Umbilical cord (tissue), 2 donors: ENCODE measurements around the gene BEAN1. TPM values are rescaled to one million over a fixed set of nuclear protein-coding genes. Genes with fewer than 3 reads are reported as not detected.

Experiments
- DNase-seq: peaks from one replicate; pipeline ENCODE4 v3.0.0-alpha.2; 2015; ENCODE audit warnings: low spot score
- total RNA-seq: library from RNA; depleted of rRNA; stranded (reverse); fragments of >200 nt; gene quantifications from one replicate; pipeline ENCODE4 v1.2.3, GENCODE V29; 2014; ENCODE audit warnings: low replicate concordance; ENCODE audit not compliant: insufficient read depth

BEAN1 gene
- total RNA-seq, 1 donor from 2014 or later = 22.1 TPM

- no peak for DNase-seq
Observed at GRCh38 chr16:66419527-66419926, 7.6 kb upstream of the BEAN1 start.

GRCh38 chr16:66420396-66420795, 6.7 kb upstream of the BEAN1 start:
- DNase-seq = no peak

GRCh38 chr16:66421891-66422290, 5.2 kb upstream of the BEAN1 start:
- DNase-seq = no peak

- DNase-seq = no peak
Observed at GRCh38 chr16:66422366-66422765, 4.7 kb upstream of the BEAN1 start.

GRCh38 chr16:66423177-66423576, 3.9 kb upstream of the BEAN1 start:
- no peak for DNase-seq

- no peak for DNase-seq
Observed at GRCh38 chr16:66425651-66426050, 1.4 kb upstream of the BEAN1 start.

GRCh38 chr16:66426112-66427035, 721 bp upstream of the BEAN1 start:
- no peak for DNase-seq

GRCh38 chr16:66427871-66428681, 981 bp downstream of the BEAN1 start:
- DNase-seq = no peak

GRCh38 chr16:66428682-66429251, 1.7 kb downstream of the BEAN1 start:
- DNase-seq = no peak

GRCh38 chr16:66429290-66429962, 2.3 kb downstream of the BEAN1 start:
- DNase-seq = no peak

GRCh38 chr16:66430214-66430613, 3.1 kb downstream of the BEAN1 start:
- no peak for DNase-seq

GRCh38 chr16:66431760-66432159, 4.7 kb downstream of the BEAN1 start:
- DNase-seq = no peak

- DNase-seq = no peak
Observed at GRCh38 chr16:66432429-66432828, 5.3 kb downstream of the BEAN1 start.

- DNase-seq = no peak
Observed at GRCh38 chr16:66434619-66435430, 7.7 kb downstream of the BEAN1 start.

GRCh38 chr16:66435896-66436295, 8.8 kb downstream of the BEAN1 start:
- no peak for DNase-seq

- DNase-seq = no peak
Observed at GRCh38 chr16:66437391-66437945, 10.4 kb downstream of the BEAN1 start.

GRCh38 chr16:66438536-66438935, 11.4 kb downstream of the BEAN1 start:
- DNase-seq = no peak

GRCh38 chr16:66439051-66439730, 12.1 kb downstream of the BEAN1 start:
- DNase-seq = no peak

- DNase-seq = no peak
Observed at GRCh38 chr16:66440271-66440802, 13.2 kb downstream of the BEAN1 start.

- DNase-seq = no peak
Observed at GRCh38 chr16:66440970-66441369, 13.9 kb downstream of the BEAN1 start.
